Activated naive CD4-positive, alpha-beta T cell treated with anti-CD3 and anti-CD28 coated beads, Interleukin-2, amount 50 U/mL, for 24 hours (primary cell): ENCODE measurements around the gene ABCC12.

Source experiments
- H3K27ac Mint-ChIP-seq: one replicate; pipeline ENCODE4 v1.8.0; 2021; ENCODE audit warnings: mild to moderate bottlenecking, mixed read lengths
- H3K27me3 Mint-ChIP-seq: one replicate; pipeline ENCODE4 v1.8.0; 2021; ENCODE audit warnings: mixed read lengths
- H3K36me3 Mint-ChIP-seq: one replicate; pipeline ENCODE4 v1.8.0; 2021; ENCODE audit warnings: mixed read lengths
- H3K4me1 Mint-ChIP-seq: one replicate; pipeline ENCODE4 v1.8.0; 2021; ENCODE audit warnings: mixed read lengths
- H3K4me3 Mint-ChIP-seq: one replicate; pipeline ENCODE4 v1.8.0; 2021; ENCODE audit warnings: mild to moderate bottlenecking, mixed read lengths
- H3K9me3 Mint-ChIP-seq: one replicate; pipeline ENCODE4 v1.8.0; 2021; ENCODE audit warnings: mixed read lengths

The ABCC12 gene

GRCh38 chr16:48126801-48127644, 28.8 kb downstream of the ABCC12 start:
- Mint-ChIP-seq H3K27me3 (no peaks in the 10 kb centered on the region), H3K36me3 (no peaks in the 10 kb centered on the region), H3K4me1 (peaks cover 10% of the 10 kb centered on the region), H3K4me3 (no peak overlapping the region), H3K27ac (no peak overlapping the region), H3K9me3 (no peaks in the 10 kb centered on the region)

GRCh38 chr16:48125888-48126287, 29.9 kb downstream of the ABCC12 start:
- H3K27me3 Mint-ChIP-seq: no peaks in the 10 kb centered on the region
- H3K27ac Mint-ChIP-seq: no peak overlapping the region
- no peak overlapping the region for H3K4me3 Mint-ChIP-seq
- peaks cover 10% of the 10 kb centered on the region for H3K4me1 Mint-ChIP-seq
- no peaks in the 10 kb centered on the region for H3K36me3 Mint-ChIP-seq
- H3K9me3 Mint-ChIP-seq: no peaks in the 10 kb centered on the region

GRCh38 chr16:48124266-48124665, 31.5 kb downstream of the ABCC12 start:
- no peak overlapping the region for H3K27ac Mint-ChIP-seq
- no peaks in the 10 kb centered on the region for H3K9me3 Mint-ChIP-seq
- H3K36me3 Mint-ChIP-seq: no peaks in the 10 kb centered on the region
- H3K4me1 Mint-ChIP-seq: peaks cover 10% of the 10 kb centered on the region
- H3K4me3 Mint-ChIP-seq: no peak overlapping the region
- no peaks in the 10 kb centered on the region for H3K27me3 Mint-ChIP-seq

- peaks cover 10% of the 10 kb centered on the region for H3K4me1 Mint-ChIP-seq
- H3K27ac Mint-ChIP-seq: no peak overlapping the region
- no peaks in the 10 kb centered on the region for H3K36me3 Mint-ChIP-seq
- no peaks in the 10 kb centered on the region for H3K27me3 Mint-ChIP-seq
- no peaks in the 10 kb centered on the region for H3K9me3 Mint-ChIP-seq
- H3K4me3 Mint-ChIP-seq: no peak overlapping the region
Observed at GRCh38 chr16:48123104-48123788, 32.5 kb downstream of the ABCC12 start.

- no peaks in the 10 kb centered on the region for H3K36me3 Mint-ChIP-seq
- H3K4me1 Mint-ChIP-seq: peaks cover 10% of the 10 kb centered on the region
- H3K27ac Mint-ChIP-seq: no peak overlapping the region
- no peaks in the 10 kb centered on the region for H3K9me3 Mint-ChIP-seq
- H3K4me3 Mint-ChIP-seq: no peak overlapping the region
- peaks cover 3% of the 10 kb centered on the region for H3K27me3 Mint-ChIP-seq
Observed at GRCh38 chr16:48121276-48121675, 34.5 kb downstream of the ABCC12 start.

GRCh38 chr16:48118841-48119240, 37.0 kb downstream of the ABCC12 start:
- Mint-ChIP-seq H3K4me3 (no peak overlapping the region), H3K9me3 (no peaks in the 10 kb centered on the region), H3K4me1 (peaks cover 10% of the 10 kb centered on the region)

GRCh38 chr16:48117217-48118105, 38.3 kb downstream of the ABCC12 start:
- Mint-ChIP-seq H3K27me3 (peaks cover 6% of the 10 kb centered on the region), H3K4me1 (peaks cover 2% of the 10 kb centered on the region), H3K36me3 (no peaks in the 10 kb centered on the region), H3K27ac (no peak overlapping the region), H3K4me3 (no peak overlapping the region), H3K9me3 (no peaks in the 10 kb centered on the region)

More at GRCh38 chr16:48118841-48119240, 37.0 kb downstream of the ABCC12 start:
- peaks cover 6% of the 10 kb centered on the region for H3K27me3 Mint-ChIP-seq
- no peaks in the 10 kb centered on the region for H3K36me3 Mint-ChIP-seq
- H3K27ac Mint-ChIP-seq: no peak overlapping the region

GRCh38 chr16:48115299-48115698, 40.5 kb downstream of the ABCC12 start:
- Mint-ChIP-seq H3K4me3 (no peak overlapping the region), H3K36me3 (no peaks in the 10 kb centered on the region), H3K4me1 (no peaks in the 10 kb centered on the region), H3K27me3 (peaks cover 6% of the 10 kb centered on the region), H3K9me3 (no peaks in the 10 kb centered on the region), H3K27ac (no peak overlapping the region)

GRCh38 chr16:48114410-48114809, 41.4 kb downstream of the ABCC12 start:
- no peaks in the 10 kb centered on the region for H3K4me1 Mint-ChIP-seq
- H3K36me3 Mint-ChIP-seq: no peaks in the 10 kb centered on the region
- no peak overlapping the region for H3K27ac Mint-ChIP-seq
- no peaks in the 10 kb centered on the region for H3K9me3 Mint-ChIP-seq
- no peak overlapping the region for H3K4me3 Mint-ChIP-seq
- H3K27me3 Mint-ChIP-seq: peaks cover 6% of the 10 kb centered on the region

- no peaks in the 10 kb centered on the region for H3K9me3 Mint-ChIP-seq
- H3K4me3 Mint-ChIP-seq: no peak overlapping the region
- no peaks in the 10 kb centered on the region for H3K36me3 Mint-ChIP-seq
- H3K4me1 Mint-ChIP-seq: no peaks in the 10 kb centered on the region
- no peak overlapping the region for H3K27ac Mint-ChIP-seq
- H3K27me3 Mint-ChIP-seq: peaks cover 6% of the 10 kb centered on the region
Observed at GRCh38 chr16:48113471-48113870, 42.3 kb downstream of the ABCC12 start.

GRCh38 chr16:48113001-48113400, 42.8 kb downstream of the ABCC12 start:
- Mint-ChIP-seq H3K4me3 (no peak overlapping the region), H3K27ac (no peak overlapping the region), H3K36me3 (no peaks in the 10 kb centered on the region), H3K4me1 (no peaks in the 10 kb centered on the region), H3K27me3 (peaks cover 6% of the 10 kb centered on the region), H3K9me3 (no peaks in the 10 kb centered on the region)

GRCh38 chr16:48112600-48112999, 43.2 kb downstream of the ABCC12 start:
- Mint-ChIP-seq H3K4me1 (no peaks in the 10 kb centered on the region), H3K4me3 (no peak overlapping the region), H3K36me3 (no peaks in the 10 kb centered on the region), H3K27me3 (peaks cover 6% of the 10 kb centered on the region), H3K27ac (no peak overlapping the region), H3K9me3 (no peaks in the 10 kb centered on the region)

GRCh38 chr16:48110982-48111381, 44.8 kb downstream of the ABCC12 start:
- H3K9me3 Mint-ChIP-seq: no peaks in the 10 kb centered on the region

GRCh38 chr16:48110000-48110399, 45.8 kb downstream of the ABCC12 start:
- Mint-ChIP-seq H3K4me1 (no peaks in the 10 kb centered on the region), H3K4me3 (no peak overlapping the region), H3K27ac (no peak overlapping the region), H3K27me3 (no peaks in the 10 kb centered on the region), H3K9me3 (no peaks in the 10 kb centered on the region), H3K36me3 (no peaks in the 10 kb centered on the region)

More at GRCh38 chr16:48110982-48111381, 44.8 kb downstream of the ABCC12 start:
- Mint-ChIP-seq H3K27me3 (no peaks in the 10 kb centered on the region), H3K27ac (no peak overlapping the region), H3K4me3 (no peak overlapping the region), H3K36me3 (no peaks in the 10 kb centered on the region), H3K4me1 (no peaks in the 10 kb centered on the region)

GRCh38 chr16:48109475-48109874, 46.3 kb downstream of the ABCC12 start:
- Mint-ChIP-seq H3K9me3 (no peaks in the 10 kb centered on the region), H3K4me1 (no peaks in the 10 kb centered on the region), H3K27me3 (no peaks in the 10 kb centered on the region), H3K27ac (no peak overlapping the region), H3K36me3 (no peaks in the 10 kb centered on the region), H3K4me3 (no peak overlapping the region)
